HG03060 (cell line): ENCODE measurements around the gene OPN1LW.
"Not testable (repeated sequence)": the region's sequence is repeated elsewhere in the genome, so short reads cannot be mapped to it uniquely, and the experiment has no call there.

ENCODE experiments used
- ATAC-seq: cut with Tn5 transposase; IDR thresholded peaks from one replicate; pipeline ENCODE4 v1.9.1; 2021; ENCODE audit warnings: low read depth, moderate number of reproducible peaks; ENCODE audit not compliant: unreplicated experiment

OPN1LW gene

DNA sequence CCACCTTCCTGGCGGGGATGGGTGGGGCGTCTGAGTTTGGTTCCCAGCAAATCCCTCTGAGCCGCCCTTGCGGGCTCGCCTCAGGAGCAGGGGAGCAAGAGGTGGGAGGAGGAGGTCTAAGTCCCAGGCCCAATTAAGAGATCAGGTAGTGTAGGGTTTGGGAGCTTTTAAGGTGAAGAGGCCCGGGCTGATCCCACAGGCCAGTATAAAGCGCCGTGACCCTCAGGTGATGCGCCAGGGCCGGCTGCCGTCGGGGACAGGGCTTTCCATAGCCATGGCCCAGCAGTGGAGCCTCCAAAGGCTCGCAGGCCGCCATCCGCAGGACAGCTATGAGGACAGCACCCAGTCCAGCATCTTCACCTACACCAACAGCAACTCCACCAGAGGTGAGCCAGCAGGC is at the start of gene OPN1LW:
OPN1LW (plus strand) TSS at position 234 of the 400 bp plus-strand sequence; CDS start at position 275, 41 bp downstream.
- not testable (repeated sequence) for ATAC-seq

DNA sequence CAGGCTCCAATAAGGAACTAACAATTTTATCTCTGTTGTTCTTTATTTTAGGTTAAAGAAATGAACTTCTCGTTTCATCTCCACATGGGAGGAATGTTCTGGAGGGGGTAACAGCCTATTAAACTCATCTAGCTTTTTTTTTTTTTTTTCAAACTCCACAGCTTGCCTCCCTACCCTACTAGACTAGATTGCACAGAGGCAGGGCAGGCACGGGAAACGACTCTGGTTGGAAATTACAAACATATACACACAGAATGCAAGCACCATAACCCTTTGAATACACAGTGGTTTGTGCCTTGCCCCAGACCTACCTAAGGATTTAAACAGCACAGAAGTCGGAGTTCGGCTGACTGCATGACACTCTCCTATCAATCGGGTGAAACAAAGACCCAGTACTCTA is 49.2 kb upstream of the OPN1LW start:
- no peak for ATAC-seq

DNA sequence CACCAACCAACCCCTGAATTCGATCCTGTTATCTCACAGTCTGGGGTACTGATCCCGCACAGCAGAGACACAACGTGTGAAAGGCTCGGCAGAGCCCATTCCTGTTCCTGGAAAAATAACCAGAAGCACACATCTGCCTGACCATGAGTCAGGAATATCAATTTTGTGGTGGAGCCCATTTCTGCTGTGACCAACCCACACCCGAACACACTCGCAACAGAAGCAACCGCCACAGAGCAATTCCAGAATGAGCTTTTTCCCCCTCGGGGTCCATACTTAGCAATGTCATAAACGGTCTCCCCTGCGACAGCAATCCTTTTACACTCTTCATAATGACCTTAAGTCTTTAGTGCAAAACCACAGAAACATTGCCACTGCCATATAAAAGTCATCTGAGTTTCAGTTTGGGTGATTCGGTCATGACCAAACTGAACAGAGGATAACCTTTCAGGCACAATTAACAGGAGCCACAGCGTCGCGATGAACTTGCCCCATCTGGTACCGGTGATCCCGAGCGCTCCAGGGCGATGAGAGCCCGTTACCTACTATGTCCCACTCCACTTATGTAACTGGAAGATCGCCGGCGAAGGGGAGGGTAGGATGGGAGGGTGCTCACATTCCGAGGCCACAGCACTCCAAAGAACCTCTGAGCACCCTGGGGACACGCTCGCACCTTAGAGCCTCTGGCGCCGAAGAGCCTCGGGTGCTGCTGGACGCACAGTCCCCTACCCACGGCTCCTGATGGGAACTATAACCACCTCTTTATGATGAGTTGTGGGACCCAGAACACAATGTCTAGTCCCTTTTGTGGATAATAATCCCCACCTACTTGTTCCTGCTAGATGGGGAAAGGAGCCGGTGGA is 47.7 kb upstream of the OPN1LW start:
- no peak for ATAC-seq

DNA sequence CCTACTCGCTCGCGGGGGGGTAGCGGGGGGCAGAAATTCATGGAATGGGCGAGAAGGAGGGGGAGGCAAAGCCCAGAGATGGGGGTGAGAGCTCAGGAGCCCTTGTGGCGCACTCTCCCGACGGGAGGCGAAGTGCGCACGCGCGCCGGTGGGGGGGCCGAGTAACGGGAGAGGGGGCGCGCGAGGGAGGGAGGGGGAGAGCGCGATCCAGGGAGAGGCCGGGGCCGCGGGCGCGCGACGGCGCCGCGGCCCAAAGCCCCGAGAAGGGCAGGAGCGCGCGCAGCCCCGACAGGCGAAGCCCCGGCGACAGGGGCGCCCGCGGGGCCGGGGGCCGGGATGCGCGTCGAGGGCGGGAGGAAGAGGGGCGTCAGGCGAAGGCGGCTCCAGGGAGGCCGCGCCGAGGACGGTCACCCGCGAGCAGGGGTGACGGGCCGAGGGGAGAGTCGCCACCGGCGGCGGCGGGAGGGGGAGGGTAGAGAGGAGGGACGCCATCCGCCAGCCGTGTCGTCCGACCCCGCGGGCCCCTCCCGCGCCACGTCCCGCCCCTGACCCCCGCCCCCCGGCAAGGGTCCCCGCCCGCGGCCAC is 46.9 kb upstream of the OPN1LW start:
- no peak for ATAC-seq

DNA sequence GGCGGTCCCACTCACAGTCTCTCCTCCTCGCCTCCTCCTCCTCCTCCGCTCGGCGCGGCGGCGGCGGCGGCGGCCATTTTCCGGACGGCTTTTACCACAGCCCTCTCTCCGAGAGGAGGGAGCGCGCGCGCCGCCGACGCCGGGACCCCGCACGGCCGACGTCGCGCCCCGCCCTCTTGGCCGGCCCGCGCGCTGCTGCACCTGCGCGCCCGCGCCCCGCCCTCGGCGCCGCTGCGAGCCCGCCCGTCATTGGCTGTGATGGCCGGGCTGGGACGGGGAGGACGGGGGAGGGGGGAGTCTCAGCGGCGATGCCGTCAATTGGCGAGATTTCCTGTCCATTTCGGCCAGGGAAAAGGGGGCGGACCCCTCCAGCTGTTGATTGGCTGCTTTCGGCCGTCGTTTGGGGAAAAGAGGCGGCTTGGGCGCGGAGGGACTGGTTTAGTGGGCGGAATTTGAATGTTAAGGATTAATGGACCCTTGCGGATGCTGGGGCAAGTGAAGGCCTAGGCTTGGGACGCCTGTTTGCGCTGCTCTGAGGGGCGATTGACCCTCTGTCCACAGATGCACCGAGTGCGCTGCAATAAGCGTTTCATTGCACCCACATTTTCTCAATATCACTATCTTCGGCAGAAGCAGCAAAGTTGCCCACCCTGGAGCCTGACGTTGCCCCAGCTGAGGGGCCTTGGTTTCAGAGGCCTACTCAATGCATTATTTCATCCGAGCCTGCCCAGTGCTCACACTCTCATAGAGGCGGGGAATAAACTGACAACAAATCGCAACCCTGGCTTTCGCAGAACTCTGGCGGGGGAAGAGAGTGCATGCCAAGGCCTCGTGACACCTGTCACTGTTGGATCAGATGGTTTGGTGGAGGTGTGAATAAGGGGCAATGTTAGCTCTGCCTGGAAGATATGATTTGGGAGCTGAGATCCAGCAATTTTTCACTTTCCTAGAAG is 46.2 kb upstream of the OPN1LW start, which contains the start of gene MECP2:
MECP2 (minus strand) TSS at position 129 of the 953 bp plus-strand sequence.
- no peak for ATAC-seq

DNA sequence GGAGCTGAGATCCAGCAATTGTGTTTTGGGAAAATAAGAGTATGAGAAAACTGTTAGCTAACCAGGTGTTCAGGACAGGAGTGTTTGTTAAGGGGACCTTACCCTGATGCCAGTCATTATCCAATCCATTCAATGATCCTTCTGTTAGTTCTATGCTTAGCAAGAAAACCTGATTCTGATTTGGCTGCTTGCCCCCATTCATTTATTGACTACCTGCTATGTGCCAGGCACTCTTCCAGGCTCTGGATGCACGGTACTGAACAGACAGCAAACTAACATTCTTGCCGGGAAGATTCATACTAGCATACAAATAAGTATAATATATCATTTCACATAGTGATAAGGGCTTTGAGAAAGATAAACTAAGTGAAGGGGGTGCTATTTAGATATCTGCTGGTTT is 45.5 kb upstream of the OPN1LW start:
- no peak for ATAC-seq

DNA sequence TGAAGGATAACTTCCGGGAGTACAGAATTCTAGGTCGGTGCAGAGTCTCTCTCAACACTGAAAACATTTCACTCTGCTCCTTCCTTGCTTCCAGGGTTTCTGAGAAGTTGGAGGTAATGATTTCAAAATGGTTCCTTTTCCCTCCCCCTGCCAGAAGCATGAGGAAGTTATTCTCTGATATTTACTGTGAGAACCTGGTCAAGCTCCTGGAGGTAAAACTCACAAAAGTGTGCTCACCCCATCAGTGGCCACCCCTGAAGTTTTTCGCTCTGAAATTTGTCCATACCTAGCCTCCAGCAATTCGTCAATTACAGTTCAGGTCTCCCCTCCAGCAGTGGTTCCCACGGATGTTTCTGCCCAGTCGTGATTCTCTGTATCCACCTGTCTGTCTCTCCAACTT is 30.3 kb upstream of the OPN1LW start:
- ATAC-seq: no peak

DNA sequence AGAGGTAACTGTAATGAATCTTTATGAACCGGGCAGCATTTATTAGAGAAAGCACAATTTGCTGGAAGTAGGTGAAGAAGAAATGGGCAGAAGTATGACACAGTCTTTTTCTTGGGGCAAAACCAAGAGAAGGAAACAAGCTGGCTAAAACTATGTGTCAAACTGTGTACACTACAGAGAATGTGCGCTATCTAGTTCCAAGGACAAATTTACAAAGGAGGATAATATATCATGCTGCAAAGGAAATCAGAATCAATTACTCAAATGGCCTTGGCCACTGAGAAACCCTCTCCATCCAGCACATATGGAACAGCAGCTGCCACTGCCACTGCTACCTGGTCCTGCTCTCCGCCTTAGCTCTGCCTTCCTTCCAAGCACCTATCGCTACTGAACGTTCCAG is 29.4 kb upstream of the OPN1LW start:
- no peak for ATAC-seq

DNA sequence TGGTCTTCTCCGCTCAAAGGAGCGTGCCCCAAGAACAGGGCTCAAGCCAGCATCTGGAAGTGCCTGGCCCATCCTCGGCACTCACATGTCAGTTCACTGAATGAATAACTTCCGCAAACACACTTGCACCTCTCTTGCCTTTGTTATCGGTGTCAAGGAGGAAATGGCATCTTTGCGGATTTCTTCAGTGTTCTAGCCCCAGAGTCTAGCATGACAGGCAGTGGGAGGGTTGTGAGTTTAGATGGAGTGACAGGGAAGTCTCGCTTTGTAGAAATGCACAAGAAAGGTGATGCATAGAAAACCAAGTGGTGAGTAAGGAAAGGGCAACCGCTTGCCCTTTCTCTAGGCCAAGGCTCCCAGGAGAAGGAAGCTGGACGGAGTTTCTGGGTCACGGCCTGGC is 29.0 kb upstream of the OPN1LW start:
- no peak for ATAC-seq

DNA sequence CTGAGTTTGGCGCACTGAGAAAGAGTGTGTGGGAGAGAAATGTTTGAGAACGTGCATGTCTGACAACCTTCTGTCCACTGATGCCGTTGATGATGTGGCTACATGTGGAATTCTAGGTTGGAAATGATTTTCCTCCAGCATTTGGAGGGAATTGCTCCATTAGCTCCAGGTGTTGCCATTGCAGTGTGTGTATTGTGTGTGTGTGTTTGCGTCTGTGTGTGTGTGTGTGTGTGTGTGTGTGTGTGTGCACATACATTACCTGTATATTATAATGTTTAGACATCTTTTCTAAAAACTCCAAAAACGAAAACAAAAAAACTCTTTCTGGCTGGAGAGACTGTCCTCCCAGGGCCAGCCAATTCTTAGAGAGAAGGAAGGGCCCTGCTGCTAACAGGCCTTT is 28.3 kb upstream of the OPN1LW start:
- ATAC-seq: no peak

DNA sequence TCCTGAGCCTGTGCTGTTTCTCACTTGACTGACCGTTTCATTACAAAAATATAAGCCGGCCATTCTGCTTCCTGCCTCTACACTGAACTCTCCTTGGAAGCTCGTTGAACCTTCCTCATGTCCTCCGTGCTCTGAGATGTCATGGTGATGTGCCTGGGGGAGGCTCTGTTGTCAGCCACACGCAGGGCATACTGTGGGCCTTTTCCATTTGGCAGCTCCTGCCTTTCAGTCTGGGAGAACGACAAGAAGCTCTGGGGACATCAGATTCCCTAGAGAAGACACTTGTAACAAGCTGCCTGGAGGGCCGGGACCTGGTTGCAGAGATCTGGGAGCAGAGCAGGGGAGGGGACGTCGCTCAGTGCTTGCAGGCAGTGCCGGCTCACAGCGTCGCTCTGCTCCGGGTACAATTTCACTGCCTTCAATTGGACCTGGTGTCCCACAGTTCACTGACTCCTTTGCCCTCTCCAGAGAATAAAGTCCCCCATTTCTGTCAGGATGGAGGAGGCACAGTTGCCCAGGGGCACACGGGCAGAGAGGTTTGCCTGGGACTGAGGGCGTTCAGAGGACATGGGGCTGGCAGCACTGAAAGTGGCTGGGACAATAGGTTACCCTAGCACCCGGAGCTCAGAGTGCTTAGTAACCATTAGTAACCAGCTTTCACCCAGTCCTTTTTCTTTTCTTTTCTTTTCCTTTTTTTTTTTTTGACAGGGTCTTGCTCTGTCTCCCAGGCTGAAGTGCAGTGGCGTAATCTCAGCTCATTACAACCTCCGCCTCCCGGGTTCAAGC is 27.4 kb upstream of the OPN1LW start:
- ATAC-seq: no peak

DNA sequence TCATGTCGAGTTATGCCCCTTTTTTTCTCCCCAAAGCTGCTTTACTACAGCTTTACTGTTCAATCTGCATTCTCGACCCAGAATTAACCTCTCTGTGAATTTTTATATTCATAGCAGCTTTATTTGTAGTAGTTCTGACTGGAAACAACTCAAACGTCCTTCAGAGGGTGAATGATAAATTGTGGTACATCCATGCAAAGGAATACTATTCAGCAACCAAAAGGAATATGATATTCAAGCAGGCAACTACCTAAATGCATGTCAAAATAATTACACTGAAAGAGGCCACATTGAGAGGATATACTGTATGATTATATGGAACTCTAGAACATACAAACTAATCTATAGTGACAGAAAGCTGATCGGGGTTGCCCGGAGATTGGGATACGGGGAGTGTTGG is 26.5 kb upstream of the OPN1LW start:
- ATAC-seq: no peak

DNA sequence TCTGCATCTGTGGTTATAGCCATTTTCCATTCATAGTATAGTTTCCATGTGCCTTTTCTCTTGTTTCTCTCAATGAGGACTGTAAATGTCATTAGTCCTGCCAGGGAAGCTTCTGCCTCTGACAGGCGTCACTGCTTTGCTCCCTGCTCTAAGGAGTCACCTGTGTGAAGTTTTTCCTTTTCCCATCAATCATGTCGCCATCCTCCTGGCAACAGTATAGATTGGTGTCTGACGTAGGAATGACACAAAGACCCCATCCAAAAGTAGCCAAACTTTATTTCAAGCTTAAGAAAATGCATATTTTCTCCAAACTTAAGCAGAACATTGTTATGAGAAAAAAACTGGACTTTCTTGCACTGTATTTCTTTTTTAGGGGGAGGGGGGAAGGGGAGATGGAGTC is 23.5 kb upstream of the OPN1LW start:
- ATAC-seq: no peak

DNA sequence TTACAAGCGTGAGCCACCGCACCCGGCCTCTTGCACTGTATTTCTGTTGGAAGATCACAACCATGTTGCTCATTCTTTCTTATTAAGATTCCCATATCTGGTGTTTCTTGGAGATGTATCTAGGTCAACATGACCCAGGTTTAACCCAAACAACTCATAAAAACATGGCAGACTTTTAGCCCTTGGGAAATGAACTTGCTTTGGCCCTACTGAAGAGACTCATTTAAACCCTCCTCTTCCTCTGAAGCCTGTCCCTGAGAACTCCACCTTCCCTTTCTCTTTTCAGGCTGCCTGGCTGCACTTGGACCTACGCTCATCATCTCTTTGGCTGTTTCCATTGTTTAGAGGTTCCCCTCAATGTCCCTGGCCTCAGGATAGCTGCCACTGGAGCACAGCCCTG is 22.8 kb upstream of the OPN1LW start:
- ATAC-seq: no peak

DNA sequence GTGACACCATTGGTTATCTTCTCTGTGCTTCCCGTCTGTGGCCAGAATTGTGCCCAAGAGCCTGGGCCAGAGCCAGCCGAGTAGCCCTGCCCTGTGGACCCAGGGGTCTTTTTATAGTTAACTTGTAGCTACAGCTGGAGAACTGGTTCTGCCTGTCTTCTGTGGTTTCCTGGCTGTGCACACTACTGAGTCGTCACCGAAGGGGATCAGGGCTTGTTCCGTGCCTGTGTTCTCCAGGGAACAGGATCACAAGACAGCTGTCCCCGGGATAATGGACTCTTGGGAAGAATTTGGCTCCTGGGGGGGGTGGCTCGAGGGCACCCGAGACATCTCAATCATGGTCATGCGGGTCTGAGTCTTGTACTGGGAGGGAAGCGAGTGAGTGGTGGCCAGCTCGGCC is 22.1 kb upstream of the OPN1LW start:
- no peak for ATAC-seq

DNA sequence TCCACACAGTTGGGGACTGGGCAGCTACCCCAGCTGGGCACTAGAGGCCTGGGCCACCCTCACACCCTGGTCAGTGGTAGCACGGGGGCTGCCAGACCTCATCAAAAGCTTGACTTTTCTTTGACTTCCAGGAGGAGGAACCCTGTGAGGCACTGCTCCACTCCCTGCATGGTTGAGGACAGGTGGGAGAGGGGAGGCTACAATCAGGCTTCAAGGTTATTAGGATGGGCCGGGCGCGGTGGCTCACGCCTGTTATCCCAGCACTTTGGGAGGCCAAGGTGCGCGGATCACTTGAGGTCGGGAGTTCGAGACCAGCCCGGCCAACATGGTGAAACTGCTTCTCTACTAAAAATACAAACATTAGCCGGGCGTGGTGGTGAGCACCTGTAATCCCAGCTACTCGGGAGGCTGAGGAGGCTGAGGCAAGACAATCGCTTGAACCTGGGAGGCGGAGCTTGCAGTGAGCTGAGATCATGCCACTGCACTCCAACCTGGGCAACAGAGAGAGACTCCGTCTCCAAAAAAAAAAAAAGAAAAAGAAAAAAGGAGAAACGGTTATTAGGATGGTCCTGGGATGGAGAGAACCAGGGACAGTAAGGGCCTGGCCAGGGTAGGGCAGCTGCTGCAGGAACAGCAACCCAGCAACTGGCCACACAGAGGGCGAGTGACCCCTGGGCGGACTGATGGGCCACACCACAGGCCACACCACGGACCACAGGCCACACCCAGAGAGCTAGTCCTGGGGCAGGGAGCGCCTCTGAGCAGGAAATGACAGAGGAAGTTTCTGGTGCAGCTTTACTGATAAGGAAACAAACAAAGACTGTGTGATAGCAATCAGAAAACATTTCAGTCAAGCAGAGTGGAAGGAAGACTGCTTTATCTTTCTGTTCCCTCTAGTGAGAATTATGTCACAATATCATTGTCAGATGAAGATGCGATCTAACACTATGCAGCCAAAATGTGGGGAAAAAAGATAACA is 20.5 kb upstream of the OPN1LW start:
- ATAC-seq: no peak

DNA sequence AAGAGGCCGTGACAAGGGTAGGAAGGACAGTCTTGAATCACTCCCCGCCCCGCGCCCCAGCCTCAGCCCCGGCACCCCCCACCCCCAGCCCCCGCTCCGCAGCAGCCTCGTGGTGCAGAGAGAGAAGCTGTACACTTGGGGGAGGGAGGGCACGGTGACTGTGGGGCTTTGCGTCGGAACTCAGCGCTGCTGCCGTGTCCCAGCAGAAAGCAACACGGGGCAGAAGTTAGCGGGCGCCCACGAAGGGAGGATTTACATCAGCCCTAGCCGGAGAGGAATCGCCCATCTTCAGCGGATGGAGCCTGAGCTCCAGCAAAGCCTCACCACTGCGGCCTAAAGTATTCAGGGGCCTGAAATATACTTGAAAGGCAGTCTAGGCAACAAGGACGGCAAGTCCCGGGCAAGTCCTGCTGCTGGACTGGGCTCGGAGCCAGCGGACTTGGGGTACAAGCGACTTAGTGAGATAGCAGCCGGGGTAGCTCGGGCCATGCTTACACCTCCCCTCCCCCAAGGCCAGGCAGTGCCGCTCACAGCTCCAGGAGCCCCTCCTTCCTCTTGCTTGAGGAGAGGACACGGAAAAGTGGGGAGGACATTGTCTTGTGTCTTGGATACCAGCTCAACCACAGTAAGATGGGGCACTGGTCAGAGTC is 18.5 kb upstream of the OPN1LW start:
- no peak for ATAC-seq

DNA sequence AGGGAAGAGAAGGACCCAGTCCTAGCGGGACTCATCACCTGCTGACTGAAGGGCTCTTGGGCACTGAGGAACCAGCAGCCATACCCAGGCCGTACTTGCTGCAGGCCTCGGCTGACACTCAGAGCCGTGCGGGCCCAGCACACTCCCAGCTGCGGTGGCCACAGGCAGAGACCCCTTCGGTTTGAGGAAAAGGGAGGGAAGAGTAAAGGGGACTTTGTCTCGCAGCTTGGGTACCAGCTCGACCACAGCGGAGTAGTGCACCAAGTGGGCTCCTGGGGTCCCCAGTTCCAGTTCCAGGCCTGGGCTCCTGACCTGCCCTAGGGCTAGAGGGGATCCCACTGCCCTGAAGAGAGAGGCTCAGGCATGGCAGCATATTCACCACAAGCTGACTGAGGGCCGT is 17.9 kb upstream of the OPN1LW start:
- ATAC-seq: no peak

DNA sequence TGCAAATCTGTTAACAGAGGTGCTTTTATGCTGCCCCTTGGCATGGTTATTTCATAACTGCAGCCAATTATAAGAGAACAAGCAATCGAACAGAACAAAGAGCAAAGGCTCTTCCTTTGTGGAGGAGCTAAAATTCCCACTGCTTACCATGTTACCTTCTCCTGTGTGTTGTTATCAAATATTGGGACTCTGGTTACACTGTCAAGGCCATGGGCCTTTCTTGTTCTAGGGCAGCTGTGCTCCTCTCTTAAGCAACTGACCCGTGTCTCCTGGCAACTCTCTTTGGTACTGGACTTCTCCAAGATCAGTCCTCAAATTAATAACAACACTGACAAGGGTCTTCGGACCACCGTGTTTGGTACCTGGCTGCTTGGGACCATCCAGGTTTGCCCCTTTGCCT is 12.1 kb upstream of the OPN1LW start:
- ATAC-seq: no peak
